Skin of body (tissue), 1 donor: ENCODE data around the gene BARX1. TPM values are rescaled to one million over a fixed set of nuclear protein-coding genes. Genes with fewer than 3 reads are reported as not detected.

Source experiments
- total RNA-seq: library from RNA; depleted of rRNA; stranded (reverse); fragments of >200 nt; gene quantifications from one replicate; pipeline ENCODE4 v1.2.3, GENCODE V29; 2014

Gene BARX1
- total RNA-seq, 1 donor from 2014 or later, result not detected

Other genes with a start within 250 kb of the BARX1 start
- 14.7 TPM for gene PTPDC1, start 129.1 kb upstream of the BARX1 start, total RNA-seq